RWPE2 (cell line): ENCODE measurements around the gene GNAT1.

Experiments
- ATAC-seq: fragments of 200-7000 bp; cut with Tn5 transposase; 3 replicates; pipeline ENCODE4 v1.9.1; 2021; ENCODE audit warnings: low read depth
- DNase-seq: peaks from one replicate; pipeline ENCODE4 v3.0.0-alpha.2; 2020; ENCODE audit warnings: low spot score
- H3K27ac ChIP-seq: fragments of 450-650 bp; 2 replicates; pipeline ENCODE4 v1.5.1; 2017; ENCODE audit warnings: mild to moderate bottlenecking; ENCODE audit not compliant: poor library complexity, severe bottlenecking
- H3K27me3 ChIP-seq: fragments of 250-450 bp; sonication (Bioruptor Pico); 2 replicates; pipeline ENCODE4 v1.5.1; 2021; ENCODE audit warnings: mild to moderate bottlenecking, moderate library complexity; ENCODE audit not compliant: insufficient read depth, poor library complexity, severe bottlenecking
- H3K36me3 ChIP-seq: fragments of 250-450 bp; sonication (Bioruptor Pico); 2 replicates; pipeline ENCODE4 v1.5.1; 2020; ENCODE audit warnings: low read depth, mild to moderate bottlenecking, moderate library complexity
- H3K4me1 ChIP-seq: fragments of 250-450 bp; sonication (Bioruptor Pico); 2 replicates; pipeline ENCODE4 v1.5.1; 2021; ENCODE audit warnings: mild to moderate bottlenecking, moderate library complexity; ENCODE audit not compliant: insufficient read depth, poor library complexity, severe bottlenecking
- H3K4me3 ChIP-seq: fragments of 250-450 bp; sonication (Bioruptor Pico); 2 replicates; pipeline ENCODE4 v1.5.1; 2021; ENCODE audit warnings: mild to moderate bottlenecking, moderate library complexity; ENCODE audit not compliant: severe bottlenecking
- H3K9me3 ChIP-seq: fragments of 250-450 bp; sonication (Bioruptor Pico); 2 replicates; pipeline ENCODE4 v1.5.1; 2021; ENCODE audit warnings: mild to moderate bottlenecking, moderate library complexity; ENCODE audit not compliant: severe bottlenecking
- TF ChIP-seq, protein P1 (sequence below): fragments of 450-650 bp; IDR thresholded peaks from one replicate; pipeline ENCODE4 v1.5.1; 2017; ENCODE audit warnings: mild to moderate bottlenecking, moderate library complexity; ENCODE audit not compliant: poor library complexity, severe bottlenecking

GNAT1 gene

DNA sequence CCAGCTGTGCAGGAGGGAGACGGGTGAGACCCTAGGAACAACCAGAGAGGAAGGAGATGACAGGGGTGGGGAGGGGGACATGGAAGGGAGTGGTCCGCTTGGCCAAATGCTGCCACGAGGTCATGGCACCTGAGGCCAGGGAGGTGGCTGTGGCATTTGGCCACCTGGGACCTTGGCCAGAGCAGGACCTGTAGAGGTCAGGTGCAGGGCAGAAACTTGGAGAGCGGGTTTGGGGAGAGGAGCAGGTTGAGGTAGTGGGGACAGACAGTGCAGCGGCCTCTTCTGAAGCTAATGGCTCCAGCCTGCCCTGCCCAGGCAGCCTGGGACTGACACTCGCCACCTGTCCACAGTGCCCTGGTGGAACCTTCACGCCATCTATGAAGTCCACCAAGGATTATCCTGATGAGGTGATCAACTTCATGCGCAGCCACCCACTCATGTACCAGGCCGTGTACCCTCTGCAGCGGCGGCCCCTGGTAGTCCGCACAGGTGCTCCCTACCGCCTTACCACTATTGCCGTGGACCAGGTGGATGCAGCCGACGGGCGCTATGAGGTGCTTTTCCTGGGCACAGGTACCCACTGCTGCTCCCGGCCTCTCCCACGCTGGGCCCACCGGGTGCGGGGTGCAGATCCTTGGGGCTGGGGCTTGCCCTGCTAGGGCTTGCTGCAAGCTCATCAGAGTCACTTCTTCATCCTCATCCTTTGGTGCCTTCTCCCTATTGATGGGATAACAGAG, 7.0 kb upstream of the GNAT1 start:
- Histone ChIP-seq H3K9me3 (no peaks in the 10 kb centered on the region), H3K4me1 (no peaks in the 10 kb centered on the region), H3K27ac (no peak overlapping the region), H3K27me3 (no peaks in the 10 kb centered on the region), H3K36me3 (peaks cover 88% of the 10 kb centered on the region), H3K4me3 (no peak overlapping the region)
- DNase-seq: no peak
- ATAC-seq: no peak
- TF ChIP-seq, protein P1, sequence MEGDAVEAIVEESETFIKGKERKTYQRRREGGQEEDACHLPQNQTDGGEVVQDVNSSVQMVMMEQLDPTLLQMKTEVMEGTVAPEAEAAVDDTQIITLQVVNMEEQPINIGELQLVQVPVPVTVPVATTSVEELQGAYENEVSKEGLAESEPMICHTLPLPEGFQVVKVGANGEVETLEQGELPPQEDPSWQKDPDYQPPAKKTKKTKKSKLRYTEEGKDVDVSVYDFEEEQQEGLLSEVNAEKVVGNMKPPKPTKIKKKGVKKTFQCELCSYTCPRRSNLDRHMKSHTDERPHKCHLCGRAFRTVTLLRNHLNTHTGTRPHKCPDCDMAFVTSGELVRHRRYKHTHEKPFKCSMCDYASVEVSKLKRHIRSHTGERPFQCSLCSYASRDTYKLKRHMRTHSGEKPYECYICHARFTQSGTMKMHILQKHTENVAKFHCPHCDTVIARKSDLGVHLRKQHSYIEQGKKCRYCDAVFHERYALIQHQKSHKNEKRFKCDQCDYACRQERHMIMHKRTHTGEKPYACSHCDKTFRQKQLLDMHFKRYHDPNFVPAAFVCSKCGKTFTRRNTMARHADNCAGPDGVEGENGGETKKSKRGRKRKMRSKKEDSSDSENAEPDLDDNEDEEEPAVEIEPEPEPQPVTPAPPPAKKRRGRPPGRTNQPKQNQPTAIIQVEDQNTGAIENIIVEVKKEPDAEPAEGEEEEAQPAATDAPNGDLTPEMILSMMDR: no peak

DNA sequence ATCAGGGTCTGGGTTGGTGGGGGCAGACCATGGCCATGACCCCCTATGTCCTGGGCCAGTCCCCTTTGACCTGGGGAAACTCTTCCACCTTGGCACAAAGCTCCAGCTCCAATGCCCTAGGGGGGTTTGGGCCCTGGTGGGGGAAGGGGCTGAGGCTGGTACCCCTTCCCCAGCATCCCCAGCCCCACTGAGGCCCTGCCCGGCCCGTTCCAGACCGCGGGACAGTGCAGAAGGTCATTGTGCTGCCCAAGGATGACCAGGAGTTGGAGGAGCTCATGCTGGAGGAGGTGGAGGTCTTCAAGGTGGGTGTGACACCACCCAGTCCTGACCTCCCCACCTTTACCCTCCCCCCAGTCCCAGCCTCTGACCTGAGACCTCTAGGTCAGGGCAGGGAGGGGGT, 6.2 kb upstream of the GNAT1 start:
- Histone ChIP-seq H3K9me3 (no peaks in the 10 kb centered on the region), H3K27ac (no peak overlapping the region), H3K36me3 (peaks cover 80% of the 10 kb centered on the region), H3K4me1 (no peaks in the 10 kb centered on the region), H3K27me3 (no peaks in the 10 kb centered on the region), H3K4me3 (no peak overlapping the region)
- ATAC-seq (no peak), DNase-seq (no peak)
- TF ChIP-seq, protein P1: no peak

- no peaks in the 10 kb centered on the region for H3K4me1 ChIP-seq
- peaks cover 71% of the 10 kb centered on the region for H3K36me3 ChIP-seq
- H3K4me3 ChIP-seq: no peak overlapping the region
- no peak overlapping the region for H3K27ac ChIP-seq
- TF ChIP-seq, protein P1: no peak
- no peaks in the 10 kb centered on the region for H3K9me3 ChIP-seq
- ATAC-seq (no peak), DNase-seq (no peak)
- no peaks in the 10 kb centered on the region for H3K27me3 ChIP-seq
These were observed 5.3 kb upstream of the GNAT1 start for GRCh38 chr3:50186096-50186495.

- H3K27ac ChIP-seq: no peak overlapping the region
- no peak overlapping the region for H3K4me3 ChIP-seq
- TF ChIP-seq, protein P1: no peak
- no peaks in the 10 kb centered on the region for H3K4me1 ChIP-seq
- H3K36me3 ChIP-seq: peaks cover 55% of the 10 kb centered on the region
- peaks cover under 1% of the 10 kb centered on the region for H3K27me3 ChIP-seq
- DNase-seq: no peak
- no peak for ATAC-seq
- no peaks in the 10 kb centered on the region for H3K9me3 ChIP-seq
These were observed 3.7 kb upstream of the GNAT1 start for GRCh38 chr3:50187750-50188149.

DNA sequence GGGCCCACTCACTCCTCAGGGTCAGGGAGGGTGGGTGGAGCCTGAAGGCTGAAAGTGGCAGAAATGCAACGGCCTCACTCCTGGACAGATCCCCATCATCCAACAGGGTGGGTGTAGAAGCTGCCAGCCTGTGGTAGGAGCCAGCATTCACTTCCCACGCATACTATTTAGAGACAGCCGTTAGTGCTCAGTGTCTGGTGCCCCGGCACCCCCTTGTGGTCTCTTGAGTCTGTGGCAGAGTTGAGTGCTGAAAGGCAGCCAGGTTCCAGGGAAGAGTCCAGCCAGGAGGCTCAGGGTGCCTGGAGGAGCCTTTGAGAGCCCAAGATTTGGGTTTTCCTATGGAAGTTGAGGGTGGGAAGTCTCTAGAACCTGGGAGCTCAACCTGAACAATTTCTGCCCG, 2.1 kb upstream of the GNAT1 start:
- no peaks in the 10 kb centered on the region for H3K9me3 ChIP-seq
- peak; percentile 68 for ATAC-seq
- TF ChIP-seq, protein P1: peak; percentile 85
- DNase-seq: no peak
- H3K27me3 ChIP-seq: peaks cover 16% of the 10 kb centered on the region
- no peak overlapping the region for H3K4me3 ChIP-seq
- H3K27ac ChIP-seq: peak overlapping the region; percentile 7
- peaks cover 39% of the 10 kb centered on the region for H3K36me3 ChIP-seq
- H3K4me1 ChIP-seq: no peaks in the 10 kb centered on the region
